Measurements from ENCODE around the gene MARK2. TPM values are rescaled to one million over a fixed set of nuclear protein-coding genes. Genes with fewer than 3 reads are reported as not detected.

MARK2 gene
- total and polyA plus RNA-seq, 10 of the 15 experiments (the other 5 are each of a cell fraction or from before 2014, with no cell fraction given), result 0.19 to 29.5 (median 13.2) TPM

DNA sequence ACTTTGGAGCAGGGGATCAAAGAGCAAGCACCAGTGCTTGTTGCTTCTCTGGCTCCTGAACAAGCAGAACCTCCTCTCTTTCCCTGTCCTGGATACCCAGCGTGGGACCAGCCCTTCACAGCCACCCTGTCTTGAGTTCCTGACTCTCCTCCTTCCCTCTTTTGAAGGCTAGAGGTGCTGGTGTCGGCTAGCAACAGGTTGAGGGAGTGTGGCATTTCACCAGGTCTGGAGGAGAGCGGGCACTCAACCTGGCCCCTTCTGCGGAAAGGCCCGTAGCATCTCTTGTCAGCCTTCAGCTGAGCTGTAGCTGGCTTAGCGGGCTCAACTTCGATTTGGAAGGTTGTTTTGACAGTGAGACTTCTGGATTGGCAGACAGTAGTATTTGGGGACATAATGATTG, 51.5 kb downstream of the MARK2 start (continued):
- no peak for TF ChIP-seq REST (IDR thresholded peaks at IDR 0.05; ENCODE audit: low read depth, low read length)

DNA sequence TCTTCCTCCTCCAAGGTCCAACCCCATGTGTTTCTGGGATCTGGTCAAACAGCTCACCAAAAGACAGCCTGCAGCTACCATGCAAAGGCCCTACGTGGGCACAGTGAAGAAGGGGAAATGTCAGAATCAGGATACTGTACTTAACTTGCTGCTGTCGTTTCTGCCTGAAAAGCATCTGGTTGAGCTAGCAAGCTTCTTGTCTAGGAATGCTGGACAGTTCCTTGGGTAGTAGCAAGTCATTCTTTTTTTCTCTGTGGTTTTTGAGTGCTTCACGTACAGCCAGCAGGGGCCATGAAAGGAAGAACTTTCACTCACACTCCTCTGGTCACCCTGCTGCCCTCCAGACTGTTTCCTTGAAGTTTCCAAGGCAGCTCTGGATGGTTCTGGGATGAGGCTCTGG, 53.3 kb downstream of the MARK2 start:
- Histone ChIP-seq H3K36me3 (ENCODE audit: control insufficient read depth in 2 of 2, insufficient read depth in 2 of 2, low read length in 1 of 2) (peaks cover 19 to 26% of the 10 kb centered on the region in 2 experiments), H3K27ac (ENCODE audit: control insufficient read depth, insufficient read depth) (no peak overlapping the region), H3K4me1 (ENCODE audit: control insufficient read depth, insufficient read depth, low read length) (peaks cover 20% of the 10 kb centered on the region), H3K4me3 (no peak overlapping the region), H2AFZ (ENCODE audit: control insufficient read depth, low read depth, low read length) (no peak overlapping the region), H3K79me2 (ENCODE audit: control insufficient read depth, insufficient read depth, low read length) (peaks cover 34% of the 10 kb centered on the region), H4K20me1 (ENCODE audit: control insufficient read depth, insufficient read depth) (no peaks in the 10 kb centered on the region), H3K27me3 (replicated peaks in 1 of 2; ENCODE audit: control insufficient read depth in 2 of 2, insufficient read depth in 2 of 2, low read length in 1 of 2) (no peaks in the 10 kb centered on the region), H3K4me2 (ENCODE audit: control insufficient read depth, insufficient read depth) (no peak overlapping the region), H3K9ac (ENCODE audit: control insufficient read depth, insufficient read depth, low read length) (no peak overlapping the region), H3K9me3 (replicated peaks; ENCODE audit: control insufficient read depth, insufficient read depth, low read length) (no peaks in the 10 kb centered on the region)
- BruUV-seq (replicated peaks), result no TSS peak
- ATAC-seq (no peak), FAIRE-seq (peak; percentile 75), DNase-seq (ENCODE audit: low read depth, low spot score) (no peak)
- POLR2A ChIA-PET, result interaction anchor here (1.1 kb wide), 1 partner anchor 8 kb away, joined by 3 read pairs; no protein-coding TSS in a partner anchor
- intact Hi-C loops (cut with micrococcal nuclease; ENCODE audit: unreplicated experiment) (no loop called here), in situ Hi-C loops (cut with MboI) (no loop called here)
- WGBS (ENCODE audit: insufficient coverage, insufficient replicate concordance, low lambda C conversion rate, missing lambda C conversion rate), result 10% methylated on average over 3 of the region's 3 CpGs
- RAD21 ChIA-PET (ENCODE audit: unreplicated experiment), result interaction anchor here (2.5 kb wide), 1 partner anchor 54 kb away, joined by 10 read pairs; the partner anchor contains the start of gene MARK2
- TF ChIP-seq, protein P1, sequence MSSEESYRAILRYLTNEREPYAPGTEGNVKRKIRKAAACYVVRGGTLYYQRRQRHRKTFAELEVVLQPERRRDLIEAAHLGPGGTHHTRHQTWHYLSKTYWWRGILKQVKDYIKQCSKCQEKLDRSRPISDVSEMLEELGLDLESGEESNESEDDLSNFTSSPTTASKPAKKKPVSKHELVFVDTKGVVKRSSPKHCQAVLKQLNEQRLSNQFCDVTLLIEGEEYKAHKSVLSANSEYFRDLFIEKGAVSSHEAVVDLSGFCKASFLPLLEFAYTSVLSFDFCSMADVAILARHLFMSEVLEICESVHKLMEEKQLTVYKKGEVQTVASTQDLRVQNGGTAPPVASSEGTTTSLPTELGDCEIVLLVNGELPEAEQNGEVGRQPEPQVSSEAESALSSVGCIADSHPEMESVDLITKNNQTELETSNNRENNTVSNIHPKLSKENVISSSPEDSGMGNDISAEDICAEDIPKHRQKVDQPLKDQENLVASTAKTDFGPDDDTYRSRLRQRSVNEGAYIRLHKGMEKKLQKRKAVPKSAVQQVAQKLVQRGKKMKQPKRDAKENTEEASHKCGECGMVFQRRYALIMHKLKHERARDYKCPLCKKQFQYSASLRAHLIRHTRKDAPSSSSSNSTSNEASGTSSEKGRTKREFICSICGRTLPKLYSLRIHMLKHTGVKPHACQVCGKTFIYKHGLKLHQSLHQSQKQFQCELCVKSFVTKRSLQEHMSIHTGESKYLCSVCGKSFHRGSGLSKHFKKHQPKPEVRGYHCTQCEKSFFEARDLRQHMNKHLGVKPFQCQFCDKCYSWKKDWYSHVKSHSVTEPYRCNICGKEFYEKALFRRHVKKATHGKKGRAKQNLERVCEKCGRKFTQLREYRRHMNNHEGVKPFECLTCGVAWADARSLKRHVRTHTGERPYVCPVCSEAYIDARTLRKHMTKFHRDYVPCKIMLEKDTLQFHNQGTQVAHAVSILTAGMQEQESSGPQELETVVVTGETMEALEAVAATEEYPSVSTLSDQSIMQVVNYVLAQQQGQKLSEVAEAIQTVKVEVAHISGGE (CRISPR knock-in tag; IDR thresholded peaks at IDR 0.05), result no peak
- no peak for TF ChIP-seq EGR1 (IDR thresholded peaks at IDR 0.05; ENCODE audit: borderline replicate concordance in 1 of 2, low read depth in 2 of 2, low read length in 2 of 2)
- TF ChIP-seq ATF2 (IDR thresholded peaks at IDR 0.05; ENCODE audit: low read length), result no peak
- no peak for TF ChIP-seq JUND (IDR thresholded peaks at IDR 0.05; ENCODE audit: low read depth, low read length)
- TF ChIP-seq ELK1 (IDR thresholded peaks at IDR 0.05; ENCODE audit: low read depth, low read length), result no peak
- TF ChIP-seq REST (IDR thresholded peaks at IDR 0.05; ENCODE audit: low read depth, low read length), result peak; percentile 82
- TF ChIP-seq RUNX3 (IDR thresholded peaks at IDR 0.05; ENCODE audit: low read length), result peak; percentile 79
- SMC1A ChIA-PET (ENCODE audit: uncharacterized antibody, unreplicated experiment), result interaction anchor here (0.8 to 1.7 kb wide), 2 partner anchors 54 to 55 kb away, joined by 3 read pairs; no protein-coding TSS in a partner anchor
- CTCF ChIA-PET, result interaction anchor here (1.9 kb wide), 1 partner anchor 55 kb away, joined by 8 read pairs; no protein-coding TSS in a partner anchor

All from GM12878 (cell line).